ENCODE data around the gene TADA1.

Gene TADA1, protein sequence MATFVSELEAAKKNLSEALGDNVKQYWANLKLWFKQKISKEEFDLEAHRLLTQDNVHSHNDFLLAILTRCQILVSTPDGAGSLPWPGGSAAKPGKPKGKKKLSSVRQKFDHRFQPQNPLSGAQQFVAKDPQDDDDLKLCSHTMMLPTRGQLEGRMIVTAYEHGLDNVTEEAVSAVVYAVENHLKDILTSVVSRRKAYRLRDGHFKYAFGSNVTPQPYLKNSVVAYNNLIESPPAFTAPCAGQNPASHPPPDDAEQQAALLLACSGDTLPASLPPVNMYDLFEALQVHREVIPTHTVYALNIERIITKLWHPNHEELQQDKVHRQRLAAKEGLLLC

DNA sequence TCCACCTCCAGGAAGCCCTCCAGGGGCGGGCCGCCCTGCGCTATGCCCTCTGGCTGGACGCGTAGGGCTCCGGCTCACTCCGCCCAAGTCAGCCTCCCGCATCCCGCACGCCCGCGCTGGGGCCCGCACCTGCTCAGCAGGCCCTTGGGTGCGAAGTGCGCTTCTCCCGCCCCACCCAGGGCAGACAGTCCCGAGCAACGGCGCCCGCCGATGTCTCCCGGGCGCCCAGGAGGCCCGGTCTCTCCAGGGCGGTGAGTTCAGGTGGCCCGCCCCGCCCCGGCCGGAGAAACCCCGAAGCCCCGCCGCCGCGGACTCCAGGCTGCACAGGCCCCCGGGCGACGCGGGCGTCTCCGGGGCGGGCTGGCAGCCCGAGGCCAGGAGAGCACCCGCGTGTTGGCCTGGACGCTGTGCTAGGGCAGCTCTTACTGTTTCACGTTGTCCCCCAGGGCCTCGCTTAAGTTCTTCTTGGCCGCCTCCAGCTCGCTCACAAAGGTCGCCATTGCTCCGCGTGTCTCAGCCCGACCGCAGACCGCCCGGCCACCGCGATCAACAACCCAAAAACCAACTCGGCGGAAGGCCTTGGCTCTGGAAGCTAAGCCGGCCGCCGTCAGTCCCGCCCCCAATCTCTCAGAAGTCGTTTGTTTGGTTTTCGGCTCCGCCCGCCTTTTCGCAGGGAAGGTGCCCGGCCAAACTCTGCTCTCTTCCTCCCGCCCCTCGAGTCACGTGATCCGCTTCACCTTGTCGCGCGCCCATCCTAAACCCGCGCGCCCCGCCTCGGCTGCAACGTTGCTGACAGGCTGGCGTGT lies at the start of gene TADA1:
Gene TADA1 (minus strand): TSS at position 531 of the 806 bp plus-strand sequence. CDS start 31 bp downstream, at position 500.
- DNase-seq, result peak; percentile 97

DNA sequence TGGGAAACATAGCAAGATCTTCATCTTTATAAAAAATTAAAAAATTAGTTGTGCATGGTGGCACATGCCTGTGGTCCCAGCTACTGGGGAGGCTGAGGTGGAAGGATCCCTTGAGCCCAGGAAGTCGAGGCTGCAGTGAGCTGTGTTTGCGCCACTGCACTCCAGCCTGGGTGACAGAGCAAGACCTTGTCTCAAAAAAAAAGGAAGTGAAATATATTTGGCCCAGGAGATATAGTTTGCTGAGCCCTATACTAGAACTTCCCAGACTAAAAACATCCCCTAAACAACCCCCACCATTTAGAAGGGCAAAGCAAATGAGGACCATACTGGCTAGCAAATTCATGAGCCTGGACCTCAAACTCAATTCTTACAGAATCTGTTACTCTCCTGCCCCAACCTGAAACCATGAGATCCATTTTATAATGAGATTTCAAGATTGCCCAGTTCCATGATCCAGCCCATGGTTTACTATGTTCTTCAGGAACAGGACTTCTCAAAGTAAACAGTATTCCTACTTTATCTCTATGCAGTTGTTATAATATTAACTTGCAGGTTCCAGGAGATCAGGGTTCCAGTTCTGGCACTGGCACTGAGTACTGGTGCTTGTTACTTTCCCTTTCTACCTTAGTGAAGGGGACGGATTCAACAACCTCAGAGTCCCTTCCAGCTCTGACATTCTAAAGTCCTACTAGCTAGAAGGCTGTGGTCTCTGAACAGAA lies 48.9 kb upstream of the TADA1 start:
- no peak for DNase-seq

DNA sequence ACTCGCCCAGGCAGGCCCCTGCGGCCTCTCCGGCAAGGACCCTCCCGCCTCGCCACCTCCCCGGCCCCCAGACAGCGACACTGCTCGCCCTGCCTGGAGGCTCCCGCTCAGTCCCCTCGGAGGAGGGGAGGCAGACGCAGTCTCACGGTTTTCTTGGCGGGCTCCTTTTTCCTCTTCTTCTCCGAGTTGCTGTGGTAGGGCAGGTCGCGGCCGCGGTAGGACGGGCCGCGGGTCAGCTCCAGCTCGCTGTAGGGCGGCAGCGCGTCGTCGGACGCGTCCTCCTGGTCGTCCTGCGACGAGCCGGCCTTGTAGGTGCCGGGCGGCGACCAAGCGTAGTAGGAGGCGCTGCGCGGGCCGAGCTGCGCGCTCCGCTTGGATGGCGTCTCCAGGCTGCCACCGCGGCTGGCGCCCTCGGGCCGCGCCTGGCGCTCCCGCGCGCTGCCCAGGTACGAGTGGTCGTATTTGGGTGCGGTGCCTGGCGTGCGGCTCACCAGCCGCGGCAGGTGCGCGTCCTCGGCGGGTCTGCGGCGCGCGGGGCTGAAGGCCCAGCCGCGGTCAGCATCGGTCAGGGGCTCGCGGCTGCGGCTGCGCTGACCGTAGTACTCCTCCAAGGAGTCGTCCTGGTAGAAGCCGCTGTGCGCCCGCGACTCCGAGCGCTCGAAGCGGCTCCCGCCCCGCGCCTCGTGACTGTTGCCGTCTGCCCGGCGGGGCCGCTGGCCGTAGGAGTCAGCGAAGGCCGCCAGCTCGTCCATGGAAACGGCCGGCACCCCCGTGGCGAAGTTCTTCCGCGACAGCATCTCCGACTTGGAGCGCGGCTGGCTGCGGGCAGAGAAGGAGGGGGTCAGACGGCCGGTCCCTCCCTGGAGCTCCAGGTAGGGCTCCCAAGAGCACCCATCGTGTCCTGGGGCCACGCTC lies 44.8 kb upstream of the TADA1 start:
- DNase-seq, result peak; percentile 3

DNA sequence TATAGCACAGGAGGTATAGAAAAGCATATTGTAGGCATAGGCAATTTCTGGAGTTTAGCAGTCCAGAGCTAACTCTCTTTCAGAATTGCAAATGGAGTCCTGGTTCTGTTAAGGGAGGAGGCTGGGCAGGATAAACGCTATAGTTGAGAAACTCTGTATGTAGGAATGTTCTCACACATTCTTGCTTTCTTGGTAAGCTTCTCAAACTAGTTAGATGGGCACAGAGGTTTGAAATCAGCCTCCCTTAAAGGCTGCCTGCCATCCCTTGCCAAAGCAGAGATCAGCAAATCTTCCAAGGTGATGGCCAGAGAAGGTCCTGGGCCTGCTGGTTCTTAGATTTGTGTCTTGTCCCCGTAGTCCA lies 42.9 kb upstream of the TADA1 start:
- no peak for DNase-seq

DNA sequence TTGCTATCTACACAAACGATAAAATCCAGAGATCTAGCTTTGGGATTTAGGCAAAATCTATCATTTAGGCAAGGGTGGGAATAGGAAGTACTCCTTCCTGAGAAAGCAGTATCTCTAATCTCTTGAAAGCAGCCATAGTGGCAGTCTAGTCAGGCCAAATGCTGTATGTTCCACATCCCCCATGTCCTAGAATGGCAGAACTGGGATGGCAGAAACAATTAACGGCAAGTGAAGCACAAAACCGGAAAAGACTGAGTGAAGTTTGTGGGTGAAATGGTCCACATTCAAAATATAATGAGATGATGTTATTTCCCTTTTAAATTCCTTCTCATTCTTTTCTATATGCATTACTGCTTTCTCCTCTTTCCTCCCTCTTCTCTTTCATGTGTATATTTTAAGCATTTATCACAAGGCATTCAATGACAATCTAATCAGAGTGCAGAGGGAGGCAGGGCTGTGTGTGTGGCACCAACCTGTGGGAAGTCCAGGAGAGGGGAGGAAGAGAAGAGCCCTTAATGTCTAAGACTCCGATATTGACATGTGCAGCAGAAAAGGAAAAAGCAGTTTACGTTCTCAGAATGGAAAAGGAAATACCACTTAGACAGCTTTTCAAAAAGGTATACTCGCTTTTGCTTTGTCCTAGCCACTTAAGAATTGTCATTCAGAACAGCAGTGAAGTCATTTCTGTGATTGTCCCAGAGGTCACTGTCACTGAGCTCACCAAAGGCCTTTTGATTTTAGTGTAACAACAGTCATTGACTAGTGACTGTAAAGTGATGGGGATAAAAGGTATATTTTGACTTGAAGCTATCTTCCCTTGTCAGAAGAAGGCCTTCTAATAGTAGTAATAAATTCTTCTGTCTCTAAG lies 42.3 kb upstream of the TADA1 start:
- DNase-seq, result no peak

DNA sequence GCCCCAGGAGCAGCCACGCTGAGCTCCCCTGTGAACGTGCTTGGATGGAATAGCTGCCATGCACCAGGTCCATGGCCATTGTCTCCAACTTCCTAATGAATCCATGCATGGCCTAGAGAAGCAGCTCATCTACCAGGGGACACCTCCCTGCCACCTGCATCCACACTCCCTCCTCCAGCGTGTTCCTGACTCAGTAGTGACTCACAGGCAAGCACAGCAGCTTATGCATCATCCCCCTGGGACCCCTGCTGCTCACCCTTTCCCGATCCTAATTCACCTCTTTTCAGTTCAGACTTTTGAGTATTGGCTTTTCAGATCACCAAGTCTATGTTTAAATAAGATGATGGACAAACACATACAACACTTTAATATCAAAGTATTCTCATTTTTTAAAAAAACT lies 39.9 kb upstream of the TADA1 start:
- DNase-seq, result no peak

DNA sequence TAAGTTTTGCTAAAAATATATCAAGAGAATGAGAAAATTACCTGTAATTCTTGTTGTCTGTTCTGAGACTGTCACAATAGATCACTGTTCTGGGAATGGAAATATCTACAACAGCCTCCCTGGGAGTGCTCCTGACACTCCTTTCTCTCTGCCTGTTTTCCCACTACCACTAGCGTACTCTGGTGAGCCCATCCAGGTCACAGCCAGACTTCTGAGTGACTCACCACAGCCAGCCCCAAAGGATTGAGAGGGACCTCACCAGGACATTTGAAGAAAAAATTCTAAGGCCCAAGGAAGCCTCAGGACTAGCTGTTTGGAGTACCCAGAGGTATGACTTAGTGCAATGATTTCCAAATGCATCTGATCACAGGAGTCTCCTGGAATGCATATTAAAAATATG lies 39.0 kb upstream of the TADA1 start:
- DNase-seq, result no peak

DNA sequence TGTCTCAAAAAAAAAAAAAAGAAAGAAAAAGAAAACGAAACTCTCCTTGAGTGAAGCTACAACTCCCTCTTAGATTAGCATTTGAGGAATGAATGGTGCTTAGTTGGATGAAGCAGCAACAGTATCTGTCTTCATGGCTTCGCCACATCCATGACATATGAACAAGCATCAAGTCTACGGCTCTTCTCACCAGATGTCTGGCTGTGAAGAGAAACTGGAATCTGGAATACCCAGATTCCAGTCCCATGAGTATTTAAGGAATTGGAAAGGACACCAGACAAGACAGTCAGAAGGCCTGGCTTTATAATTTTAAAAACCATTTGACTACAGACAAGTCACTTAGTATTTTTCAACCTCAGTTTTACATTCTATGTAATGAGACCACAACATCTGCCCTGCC lies 38.0 kb upstream of the TADA1 start:
- no peak for DNase-seq

DNA sequence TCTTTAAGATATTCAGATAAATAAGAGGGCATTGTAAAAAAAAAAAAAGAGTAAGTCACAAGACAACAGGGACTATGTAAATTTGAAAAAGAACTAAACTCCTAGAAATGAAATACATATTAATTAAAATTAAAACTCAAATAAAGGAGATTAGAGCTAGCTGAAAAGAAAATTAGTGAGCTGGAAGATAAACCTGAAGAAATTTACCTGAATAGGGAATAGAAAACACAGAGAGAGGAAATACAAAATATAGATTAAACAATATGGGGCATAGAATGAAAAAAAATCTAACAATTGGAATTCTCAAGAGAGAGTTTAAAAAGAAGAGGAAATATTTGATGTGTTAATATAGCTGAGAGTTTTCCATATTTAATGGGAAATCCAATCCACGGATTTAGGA lies 35.6 kb upstream of the TADA1 start:
- DNase-seq, result no peak

DNA sequence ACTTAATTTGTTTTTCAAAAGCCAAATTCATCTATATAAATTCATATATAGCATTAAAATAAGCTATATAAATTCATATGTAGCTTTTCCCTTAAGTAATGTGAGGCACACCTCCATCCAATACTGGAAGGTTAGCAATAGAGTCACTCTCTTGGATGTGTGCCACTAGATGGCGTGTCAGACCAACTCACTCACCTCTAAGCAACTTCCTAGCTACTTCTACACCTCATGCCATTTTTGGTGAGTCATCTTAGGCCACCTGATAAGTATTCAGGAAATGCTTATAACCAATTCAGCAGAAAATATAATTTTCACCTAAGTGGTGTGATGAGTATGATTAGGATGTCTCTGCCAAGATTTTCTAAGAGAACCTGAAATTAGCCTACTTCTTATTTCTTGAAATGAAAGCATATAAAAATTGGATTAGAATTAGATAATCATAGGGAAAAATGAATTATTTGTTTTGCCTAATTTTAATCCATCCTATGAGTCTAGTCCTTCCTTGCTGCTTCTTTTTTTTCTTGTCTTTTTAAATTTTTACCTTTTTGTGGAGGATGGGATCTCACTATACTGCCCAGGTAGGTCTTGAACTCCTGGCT lies 34.4 kb upstream of the TADA1 start:
- peak; percentile 68 for DNase-seq

DNA sequence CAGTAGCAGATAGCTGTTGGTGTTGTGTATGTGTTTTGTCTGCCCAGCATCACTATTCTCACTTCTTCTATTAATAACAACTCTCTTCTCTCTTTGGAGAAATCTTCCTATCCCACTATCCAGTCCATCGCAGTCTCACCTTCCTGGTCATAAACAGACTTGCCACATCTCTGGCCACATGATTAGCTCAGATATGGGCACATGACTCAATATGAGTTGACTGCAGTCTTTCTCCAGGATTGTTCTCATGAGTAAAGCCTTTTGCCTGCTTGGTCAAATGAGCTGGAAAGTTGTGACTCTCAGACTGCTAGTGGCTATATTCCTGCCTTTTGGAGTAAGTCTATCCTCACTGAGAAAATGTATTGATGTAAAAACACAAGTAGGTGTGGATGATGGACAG lies 32.9 kb upstream of the TADA1 start:
- no peak for DNase-seq

DNA sequence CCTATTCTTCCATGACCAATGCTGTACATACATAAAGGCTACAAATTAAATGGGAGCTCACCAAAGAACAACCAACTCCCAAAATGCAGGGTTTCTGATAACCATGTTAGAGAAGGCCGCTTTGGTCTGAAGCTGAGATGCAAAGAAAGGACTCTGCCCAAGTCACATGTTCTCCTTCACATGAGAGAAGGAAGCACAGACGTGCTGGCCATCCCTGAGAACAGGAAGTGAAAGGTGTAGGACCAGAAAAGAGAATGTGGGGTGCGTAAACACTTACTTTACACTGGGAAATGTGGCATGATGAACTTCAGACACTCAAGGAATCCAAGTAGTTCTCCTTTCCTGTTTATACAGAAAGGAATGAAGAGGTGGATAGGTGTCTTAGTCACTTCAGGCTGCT lies 31.7 kb upstream of the TADA1 start:
- DNase-seq, result no peak

DNA sequence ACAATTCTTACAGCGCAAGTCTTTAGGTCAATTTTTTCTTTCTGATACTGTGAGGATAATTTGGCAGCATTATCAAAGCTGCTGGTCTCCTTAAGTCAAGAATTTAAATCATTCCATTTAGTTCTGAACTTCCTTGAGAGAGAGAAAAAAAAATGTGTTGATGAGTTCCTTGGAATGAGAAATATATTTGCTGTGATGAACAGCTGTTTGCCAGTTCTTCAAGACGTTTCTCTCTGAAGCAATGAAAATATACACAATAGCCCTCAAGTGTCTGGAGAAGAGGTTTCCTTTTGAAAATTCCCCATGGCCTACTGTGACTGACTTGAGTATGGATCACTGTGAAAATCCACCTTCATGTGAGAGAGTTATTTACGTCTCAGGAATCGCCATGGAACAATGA lies 31.0 kb upstream of the TADA1 start:
- DNase-seq, result no peak

DNA sequence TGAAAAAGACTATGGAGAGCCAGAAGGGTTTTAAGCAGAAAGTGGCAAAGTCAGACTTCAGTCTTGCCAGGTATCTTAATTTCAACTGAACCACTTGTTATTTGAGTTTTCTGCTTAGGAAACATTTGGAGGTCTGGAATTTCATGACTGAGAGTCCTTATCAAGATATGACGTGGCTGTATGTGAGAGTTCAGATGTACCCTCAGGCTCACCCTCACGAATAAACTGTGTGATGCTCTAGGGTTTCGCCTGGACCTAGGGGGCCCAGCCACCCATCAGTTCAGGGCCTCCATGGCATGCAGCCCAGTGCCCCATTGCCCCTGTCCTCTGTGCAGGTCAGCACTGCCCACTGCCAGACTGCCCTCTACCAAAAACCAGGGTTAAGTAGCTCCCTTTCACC lies 30.6 kb upstream of the TADA1 start:
- DNase-seq, result no peak

DNA sequence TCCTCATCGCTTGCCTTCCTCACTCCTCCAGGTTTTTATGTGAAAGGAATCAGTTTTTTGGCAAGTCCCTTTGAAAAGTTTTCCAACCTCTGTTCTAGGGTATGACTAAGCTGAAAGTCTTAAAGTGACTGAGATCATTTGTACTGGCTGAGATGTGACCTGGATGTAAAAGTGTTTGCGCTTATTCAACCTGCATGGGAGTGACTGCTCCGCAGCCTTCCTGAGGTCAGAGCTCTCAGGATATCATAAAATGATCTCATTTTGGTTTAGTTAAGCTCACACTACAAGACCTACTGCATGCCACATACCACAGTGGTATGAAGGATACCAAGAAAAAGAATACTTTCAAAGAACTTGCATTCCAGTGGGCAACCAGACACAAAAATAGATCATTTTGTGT lies 29.8 kb upstream of the TADA1 start:
- DNase-seq, result no peak

DNA sequence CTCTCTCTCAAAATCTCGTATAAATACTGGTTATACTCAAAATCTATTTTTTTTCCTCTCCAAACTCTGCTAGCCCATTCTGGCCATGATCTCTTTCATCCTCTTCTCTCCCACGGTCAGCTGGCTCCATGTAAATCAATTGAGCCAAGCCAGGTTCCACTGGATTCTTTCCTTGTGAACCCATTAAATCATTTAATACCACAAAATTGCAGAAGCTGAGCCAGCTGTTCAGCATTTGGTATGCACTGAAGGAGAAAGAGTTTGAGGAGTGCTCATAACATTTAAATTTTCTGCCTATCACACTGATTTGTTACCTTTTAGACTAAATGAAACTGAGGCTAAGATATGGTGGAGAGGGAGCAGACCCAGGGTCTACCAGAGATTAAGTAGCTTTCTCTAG lies 29.1 kb upstream of the TADA1 start:
- DNase-seq, result no peak

DNA sequence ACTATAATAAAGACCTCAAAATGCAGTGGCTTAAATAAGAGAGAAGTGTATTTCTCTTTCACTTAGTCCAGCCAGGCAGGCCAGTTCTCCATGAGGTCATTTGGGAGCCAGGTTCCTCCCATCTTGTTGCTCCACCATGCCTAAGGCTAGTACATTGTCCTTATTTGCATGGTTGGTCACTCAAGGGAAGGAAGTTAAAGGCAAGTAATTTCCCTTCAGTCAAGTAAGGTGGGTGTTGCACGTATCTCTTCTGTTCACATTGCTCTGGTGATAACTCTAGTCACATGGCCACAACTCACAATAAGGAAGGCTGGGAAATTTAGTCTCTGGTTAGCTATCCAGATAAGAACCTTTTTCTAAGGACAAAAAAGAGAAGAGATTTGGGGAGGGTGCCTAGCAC lies 27.2 kb upstream of the TADA1 start:
- DNase-seq, result no peak

DNA sequence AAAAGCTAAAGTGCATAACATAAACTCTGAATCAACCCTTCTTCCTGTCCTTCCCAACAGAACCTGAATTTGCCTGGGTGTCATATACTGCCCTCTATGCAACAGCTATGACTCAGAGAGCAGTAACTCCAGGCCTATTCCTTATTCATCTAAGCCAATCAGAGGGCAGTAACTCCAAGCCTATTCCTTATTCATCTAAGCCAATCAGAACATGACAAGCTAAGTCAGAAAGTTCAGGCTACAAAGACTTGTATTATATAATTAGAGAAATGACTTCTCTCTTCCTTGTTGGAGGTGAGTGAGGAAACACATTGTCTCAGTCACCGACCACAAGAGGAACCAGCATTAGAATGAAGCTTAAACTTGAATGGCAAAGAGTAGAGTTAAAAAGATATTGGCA lies 26.2 kb upstream of the TADA1 start:
- no peak for DNase-seq

DNA sequence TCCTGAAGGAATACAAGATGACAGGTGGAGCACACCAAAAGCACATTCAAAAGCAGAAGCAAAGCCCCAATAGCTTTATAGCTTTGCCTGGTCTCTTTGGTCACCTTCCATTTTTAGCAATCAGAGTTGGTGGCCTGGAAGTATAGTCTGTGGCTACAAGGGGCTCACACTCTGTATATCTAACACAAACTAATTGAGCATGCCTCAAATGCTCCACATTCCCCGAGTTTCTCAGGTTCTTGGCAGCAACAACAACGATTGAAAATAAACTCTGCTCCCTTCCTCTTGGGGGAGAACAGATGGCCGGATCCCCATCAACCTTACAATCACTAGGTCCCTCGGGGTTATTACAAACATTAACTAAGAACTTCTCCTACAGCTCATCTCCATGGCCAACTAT lies 24.9 kb upstream of the TADA1 start:
- no peak for DNase-seq

DNA sequence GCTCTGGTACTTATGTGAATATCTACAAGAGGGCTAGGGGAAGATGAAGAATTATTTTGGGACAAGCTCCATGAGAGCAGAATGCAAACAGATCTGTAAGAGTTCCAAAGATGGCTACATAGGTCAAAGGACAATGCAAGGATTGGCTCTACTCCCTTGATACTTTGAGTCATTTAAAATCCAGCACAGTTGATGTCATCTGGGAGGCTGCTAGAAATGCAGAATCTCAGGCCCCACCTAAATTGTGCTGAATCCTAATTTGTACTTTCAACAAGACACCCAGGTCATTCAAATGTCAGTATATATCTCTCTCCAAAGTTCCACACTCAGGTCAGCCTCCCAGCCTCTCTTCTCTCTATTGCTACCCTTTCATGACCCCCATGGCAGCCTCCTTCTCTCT lies 23.7 kb upstream of the TADA1 start:
- DNase-seq, result no peak

DNA sequence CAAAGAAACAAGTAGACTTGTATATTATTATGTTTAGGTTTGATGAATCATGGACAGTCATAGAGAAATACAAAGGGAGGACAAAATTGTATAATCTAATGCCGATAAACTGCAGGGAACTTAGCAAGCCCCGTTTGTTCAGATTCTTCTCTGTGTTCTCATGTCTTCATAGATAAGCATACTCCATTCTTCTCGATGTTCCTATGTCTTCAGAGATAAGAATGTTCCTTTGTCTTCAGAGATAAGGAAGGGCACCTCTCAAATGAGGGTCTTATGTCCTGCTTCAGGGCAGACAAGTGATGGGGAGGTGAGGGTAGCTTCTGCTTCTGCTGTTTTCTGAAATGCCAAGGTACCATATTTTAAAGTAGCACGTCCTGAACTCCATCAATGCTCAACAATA lies 19.7 kb upstream of the TADA1 start:
- DNase-seq, result no peak
